HG03045 (cell line): ENCODE results near the gene CYP2R1.

ENCODE experiments used
- ATAC-seq: cut with Tn5 transposase; IDR thresholded peaks from one replicate; pipeline ENCODE4 v1.9.1; 2021; ENCODE audit warnings: mild to moderate bottlenecking, moderate library complexity; ENCODE audit not compliant: unreplicated experiment

Gene CYP2R1

GRCh38 chr11:14835496-14836492, 56.2 kb downstream of the CYP2R1 start:
- ATAC-seq = no peak
